NCI-H345 (cell line): ENCODE measurements around the gene HTT-AS.
"Not testable (repeated sequence)": the region's sequence is repeated elsewhere in the genome, so short reads cannot be mapped to it uniquely, and the experiment has no call there.

Experiments
- DNase-seq: peaks from one replicate; lab custom pipeline; 2025; lab: John Stamatoyannopoulos, UW

HTT-AS gene

DNA sequence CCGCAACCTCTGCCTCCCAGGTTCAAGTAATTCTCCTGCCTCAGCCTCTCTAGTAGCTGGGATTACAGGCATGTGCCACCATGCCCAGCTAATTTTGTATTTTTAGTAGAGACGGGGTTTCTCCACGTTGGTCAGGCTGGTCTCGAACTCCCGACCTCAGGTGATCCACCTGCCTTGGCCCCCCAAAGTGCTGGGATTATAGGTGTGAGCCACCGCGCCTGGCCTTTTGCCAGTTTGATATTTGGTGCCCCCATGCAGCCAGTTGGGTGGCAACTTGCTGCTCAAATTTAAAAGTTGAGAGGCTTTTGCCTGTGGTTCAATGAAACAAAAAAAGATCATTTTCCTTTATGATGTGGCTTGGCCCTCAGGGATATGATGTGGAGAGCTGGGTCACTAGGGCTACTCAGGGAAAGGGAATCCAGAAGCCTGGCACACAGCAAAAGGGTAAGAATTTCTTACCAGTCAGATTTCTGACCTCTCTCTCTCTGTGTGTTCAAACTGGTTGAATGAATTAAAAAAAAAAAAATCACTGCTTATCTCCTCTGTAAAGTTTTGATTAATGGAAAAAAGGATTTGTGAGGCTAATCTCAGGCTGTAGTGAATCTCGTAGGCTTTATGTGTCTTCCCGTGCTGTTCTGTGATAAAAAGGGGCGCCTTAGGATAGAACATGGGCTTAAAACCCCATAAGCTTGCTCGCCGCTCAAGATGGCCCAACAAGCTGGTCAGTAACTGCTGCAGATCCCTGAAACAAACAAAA lies 23.0 kb downstream of the HTT-AS start:
- DNase-seq, result not testable (repeated sequence)

DNA sequence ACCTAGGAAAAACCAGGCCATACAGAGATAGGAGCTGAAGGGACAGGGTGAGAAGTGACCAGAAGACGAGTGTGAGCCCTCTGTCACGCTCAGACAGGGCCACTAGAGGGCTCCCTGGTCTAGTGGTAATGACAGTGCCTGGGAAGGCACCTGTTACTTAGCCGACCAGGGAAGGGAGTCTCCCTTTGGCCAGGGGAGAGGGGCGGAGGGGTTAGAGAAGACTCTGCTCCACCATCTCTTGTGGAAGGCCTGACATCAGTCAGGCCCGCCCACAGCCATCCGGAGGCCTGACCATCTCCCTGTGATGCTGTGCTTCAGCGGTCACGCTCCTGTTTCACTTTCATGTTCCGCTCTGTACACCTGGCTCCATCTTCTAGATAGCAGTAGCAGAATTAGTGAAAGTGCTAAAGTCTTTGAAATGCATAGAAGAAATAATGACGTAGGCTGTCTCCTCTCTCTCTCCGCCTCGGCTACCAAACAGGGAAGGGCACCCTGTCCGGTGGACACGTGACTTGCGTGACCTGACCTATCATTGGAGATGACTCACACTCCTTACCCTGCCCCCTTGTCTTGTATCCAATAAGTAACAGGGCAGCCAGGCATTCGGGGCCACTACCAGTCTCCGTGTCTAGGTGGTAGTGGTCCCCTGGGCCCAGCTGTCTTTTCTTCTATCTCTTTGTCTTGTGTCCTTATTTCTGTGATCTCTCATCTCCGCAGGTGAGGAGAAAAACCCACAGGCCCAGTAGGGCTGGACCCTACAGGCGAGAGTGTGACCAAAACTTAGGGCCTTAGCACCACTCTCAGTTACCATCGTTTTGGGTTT lies 26.7 kb downstream of the HTT-AS start:
- DNase-seq, result peak; percentile 56

DNA sequence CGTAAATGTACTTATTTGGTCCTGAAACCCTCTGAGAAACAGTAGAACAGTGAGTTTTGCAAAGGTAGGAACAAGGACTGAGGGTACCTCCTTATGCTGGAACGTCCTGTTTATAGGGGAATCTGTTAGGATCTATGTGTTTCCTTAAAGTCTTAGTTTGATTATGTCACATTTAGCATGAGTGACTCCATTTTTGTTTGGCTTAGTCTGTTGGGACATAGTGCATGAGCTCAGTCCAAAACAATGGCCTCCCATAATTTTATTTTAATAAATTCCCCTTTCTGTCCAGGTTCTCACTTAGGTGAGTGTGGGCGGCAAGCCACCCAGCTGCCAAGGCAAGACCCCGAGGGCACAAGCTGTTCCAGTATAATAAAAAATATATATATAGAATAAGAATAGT lies 27.7 kb downstream of the HTT-AS start:
- DNase-seq, result no peak

DNA sequence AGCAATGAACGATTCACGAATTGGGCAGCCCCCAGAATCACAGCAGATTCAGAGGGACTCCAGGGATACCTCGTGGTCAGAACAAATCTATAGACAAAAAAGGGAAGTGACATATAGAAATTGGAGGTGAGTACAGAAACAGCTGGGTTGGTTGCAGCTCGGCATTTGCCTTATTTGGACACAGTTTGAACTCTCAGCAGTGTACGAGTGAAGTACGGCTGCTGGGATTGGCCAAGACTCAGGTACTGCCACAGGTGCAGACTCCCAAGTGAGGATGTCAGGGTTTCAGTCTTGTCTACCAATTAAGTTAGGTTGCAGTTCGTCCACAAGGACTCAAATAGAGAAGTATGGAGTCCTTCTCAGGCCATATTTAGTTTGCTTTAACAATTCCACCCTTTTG lies 28.2 kb downstream of the HTT-AS start:
- DNase-seq, result no peak

DNA sequence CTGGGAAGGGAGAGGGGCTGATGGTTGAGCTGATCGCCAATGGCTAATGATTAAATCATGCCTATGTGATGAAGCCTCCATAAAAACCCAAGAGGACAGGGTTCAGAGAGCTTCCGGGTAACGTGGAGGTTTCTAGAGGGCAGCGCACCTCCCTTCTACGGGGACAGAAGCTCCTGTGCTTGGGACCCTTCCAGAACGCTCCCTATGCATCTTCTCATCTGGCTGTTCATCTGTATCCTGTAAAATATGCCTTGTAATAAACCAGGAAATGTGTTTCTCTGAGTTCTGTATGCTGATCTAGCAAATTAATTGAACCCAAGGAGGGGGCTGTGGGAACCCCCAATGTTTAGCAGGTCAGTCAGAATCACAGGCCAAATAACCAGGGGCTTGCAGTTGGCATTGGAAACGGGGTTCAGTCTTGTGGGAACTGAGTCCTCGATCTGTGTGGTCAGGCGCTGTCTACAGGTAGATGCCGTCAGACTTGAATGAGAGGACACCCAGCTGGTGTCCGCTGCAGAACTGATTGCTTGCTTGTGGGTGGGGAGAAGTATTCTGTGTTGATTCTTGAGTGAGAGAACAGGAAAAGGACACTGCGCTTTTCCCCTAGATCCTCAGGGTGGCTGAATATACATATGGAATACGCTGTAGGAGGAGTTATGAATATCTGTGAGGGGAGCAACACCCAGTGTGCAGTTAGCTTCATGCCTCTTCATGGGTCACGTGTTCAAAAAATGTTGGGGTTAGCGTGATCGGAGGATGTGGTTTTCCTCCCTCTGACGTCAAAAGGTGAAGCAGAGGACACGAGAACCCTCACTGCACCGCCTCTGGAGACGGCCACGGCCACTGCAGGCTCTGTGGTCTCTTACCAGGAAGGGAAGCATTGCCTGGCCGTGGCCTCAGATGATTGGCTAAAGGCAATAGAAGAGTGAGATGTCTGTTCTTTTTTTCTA lies 29.2 kb downstream of the HTT-AS start:
- no peak for DNase-seq

DNA sequence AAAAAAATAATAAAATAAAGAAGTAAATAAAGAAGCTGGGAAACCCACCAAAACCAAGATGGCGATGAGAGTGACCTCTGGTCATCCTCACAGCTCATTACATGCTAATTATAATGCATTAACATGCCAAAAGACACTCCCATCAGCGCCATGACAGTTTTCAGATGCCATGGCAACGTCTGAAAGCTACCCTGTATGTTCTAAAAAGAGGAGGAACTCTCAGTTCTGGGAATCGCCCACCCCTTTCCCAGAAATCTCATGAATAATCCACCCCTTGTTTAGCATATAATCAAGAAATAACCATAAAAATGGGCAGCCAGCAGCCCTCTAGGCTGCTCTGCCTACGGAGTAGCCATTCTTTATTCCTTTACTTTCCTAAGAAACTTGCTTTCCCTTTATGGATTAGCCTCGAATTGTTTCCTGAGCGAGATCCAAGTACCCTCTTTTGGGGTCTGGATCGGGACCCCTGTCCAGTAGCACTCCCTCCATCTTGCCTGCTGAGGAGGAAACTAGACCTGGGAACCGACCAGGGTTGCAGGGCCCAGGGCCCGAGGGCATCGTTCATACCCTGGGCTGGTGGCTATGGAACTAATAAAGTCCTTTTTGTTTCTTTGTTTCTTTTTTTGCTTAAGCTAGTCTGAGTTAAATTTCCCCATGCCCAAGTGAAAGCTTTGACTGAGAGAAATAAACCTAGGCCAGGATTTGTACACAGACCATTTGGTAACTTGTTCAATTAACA lies 30.9 kb downstream of the HTT-AS start:
- DNase-seq, result no peak

DNA sequence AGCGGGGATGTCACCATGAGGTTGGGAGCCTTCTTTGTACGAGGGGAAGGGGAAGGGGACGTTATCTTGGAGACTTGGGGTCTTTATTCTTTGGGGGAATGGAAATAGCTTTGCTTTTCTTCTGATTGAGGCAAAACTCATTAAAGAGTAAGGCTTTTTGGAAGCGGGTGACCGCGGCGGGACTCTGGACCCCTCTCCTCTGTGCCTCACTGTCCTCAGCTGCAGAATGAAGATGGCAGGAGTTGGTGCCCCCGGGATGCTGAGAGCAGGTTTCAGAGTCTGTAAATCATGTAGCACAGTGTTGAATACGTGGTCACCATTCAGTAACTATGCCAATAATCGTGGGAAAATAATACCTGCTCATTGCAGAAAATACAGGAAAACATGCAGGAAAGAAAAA lies 32.1 kb downstream of the HTT-AS start:
- DNase-seq, result no peak

DNA sequence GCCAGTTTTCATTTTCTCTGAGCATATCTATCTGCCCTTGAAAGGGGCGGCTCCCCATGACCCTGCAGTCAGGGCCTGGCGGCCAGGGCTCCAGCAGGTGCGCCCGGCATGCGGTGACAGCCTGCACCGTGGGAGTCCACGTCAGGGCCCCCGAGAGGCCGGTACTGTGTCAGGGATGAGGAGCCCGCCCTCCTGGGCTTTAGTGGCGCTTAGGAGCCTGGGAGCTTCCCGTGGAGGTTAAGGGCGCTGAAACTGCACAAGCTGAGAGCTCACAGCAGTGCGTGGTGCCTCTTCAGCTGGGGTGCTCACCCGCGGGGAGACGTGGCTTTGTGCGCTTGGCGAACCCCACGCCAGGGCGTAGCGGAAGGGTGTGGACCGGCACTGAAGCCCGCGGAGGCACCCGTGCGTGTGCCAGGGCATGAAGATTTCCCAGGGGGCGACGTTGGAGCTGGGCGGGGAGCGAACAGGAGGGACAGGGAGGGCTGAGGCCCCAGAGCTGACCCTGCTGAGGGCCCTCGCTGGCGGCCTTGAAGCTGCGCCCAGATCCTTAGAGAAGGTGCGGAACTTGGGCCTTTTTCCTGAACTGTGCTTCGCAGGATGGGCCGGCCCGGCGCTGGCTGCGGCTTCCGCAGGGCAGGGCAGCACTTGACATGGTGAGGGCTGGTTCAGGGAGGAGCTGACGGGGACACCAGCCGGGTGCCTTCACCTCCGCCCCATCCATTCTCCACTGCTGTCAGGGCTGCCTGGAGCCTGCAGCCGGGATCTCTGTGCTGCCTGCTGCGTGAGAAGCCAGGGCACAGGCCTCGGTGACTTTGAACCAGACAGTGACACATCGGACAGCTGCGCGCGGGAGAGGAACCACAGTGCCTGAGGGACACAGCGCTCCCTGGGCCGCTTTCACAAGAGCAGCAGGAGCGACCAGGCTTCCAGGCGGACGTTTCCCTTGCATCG lies 32.9 kb downstream of the HTT-AS start:
- no peak for DNase-seq

DNA sequence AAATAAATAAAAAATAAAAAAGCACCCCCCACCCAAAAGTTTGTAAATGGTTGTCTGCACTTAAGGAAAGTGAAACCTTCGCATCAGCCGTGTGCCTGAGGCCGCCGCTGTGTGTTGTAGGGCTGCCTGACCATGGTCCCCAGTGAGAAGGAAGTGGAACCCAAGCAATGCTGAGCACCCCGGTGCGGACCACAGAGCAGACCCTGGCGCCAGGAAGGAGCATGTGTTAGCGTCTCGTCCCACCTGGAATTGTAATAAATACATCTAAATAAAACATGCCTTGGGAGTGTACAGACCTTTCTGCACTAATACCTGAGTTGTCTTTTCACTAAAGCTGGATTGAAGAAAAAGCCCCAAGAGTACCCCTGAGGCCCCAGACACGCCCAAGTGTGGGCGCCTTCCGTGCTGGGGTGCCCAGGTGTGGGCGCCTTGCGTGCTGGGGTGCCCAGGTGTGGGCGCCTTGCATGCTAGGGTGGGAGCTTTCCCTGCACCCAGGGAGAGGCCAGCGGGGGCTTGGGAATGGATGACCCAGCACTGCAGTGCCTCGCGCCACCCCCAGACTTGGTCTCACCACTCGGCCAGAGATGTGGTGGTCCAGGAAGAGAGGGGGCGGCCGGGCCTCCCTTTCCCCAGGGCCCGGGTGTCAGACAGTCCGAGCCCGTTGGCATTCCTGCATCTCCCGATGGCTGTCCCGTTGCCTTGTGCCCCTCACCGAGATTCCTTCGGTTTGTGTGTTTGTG lies 33.7 kb downstream of the HTT-AS start:
- DNase-seq, result no peak

DNA sequence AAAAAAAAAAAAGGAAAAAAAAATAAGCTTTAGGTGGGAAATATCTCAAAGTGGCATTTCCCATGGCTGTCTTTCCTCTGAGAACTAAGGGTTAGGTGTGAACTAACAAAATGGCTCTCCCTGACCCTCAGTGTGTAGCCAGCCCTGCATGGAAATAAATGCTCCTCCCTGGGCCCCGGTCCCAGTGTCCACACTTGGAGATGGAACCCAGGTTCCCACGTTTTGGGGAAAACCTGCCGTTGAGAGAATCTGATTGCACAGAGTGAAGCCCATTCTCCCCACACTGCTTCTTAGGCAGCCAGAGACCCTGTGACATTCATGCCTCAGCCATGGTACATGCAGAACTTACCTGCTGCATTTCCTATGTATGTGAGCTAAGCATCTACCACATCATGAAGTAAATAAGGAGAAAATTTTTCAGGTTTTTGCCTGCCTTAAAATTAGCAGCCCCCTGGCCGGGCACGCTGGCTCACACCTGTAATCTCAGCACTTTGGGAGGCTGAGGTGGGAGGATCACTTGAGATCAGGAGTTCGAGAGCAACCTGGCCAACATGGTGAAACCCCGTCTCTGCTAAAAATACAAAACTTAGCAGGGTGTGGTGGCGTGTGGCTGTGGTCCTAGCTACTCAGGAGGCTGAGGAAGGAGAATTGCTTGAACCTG lies 34.5 kb downstream of the HTT-AS start:
- DNase-seq, result no peak

DNA sequence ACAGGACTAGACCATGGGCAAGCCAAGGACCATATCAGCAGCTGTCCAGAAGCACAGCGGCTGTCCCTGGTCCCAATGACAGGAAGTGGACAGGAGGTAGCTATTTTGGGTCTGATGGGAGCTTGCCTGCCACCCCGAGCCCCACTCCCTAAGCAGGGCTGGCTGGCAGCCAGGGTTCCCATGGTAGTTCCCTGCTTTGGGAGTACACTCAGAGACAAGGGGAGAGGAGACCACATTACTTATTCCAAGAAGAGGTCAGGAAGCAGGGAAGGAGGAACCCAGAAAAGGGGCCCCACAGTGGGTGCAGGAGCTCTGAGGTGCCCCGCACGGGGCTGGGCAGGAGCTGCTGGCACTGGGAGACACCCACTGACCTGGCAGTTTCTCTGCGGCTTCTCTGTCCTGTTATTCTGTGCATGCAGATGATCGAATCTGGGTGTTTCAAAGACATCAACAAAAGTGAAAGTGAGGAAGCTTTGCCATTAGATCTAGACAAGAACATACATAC lies 36.3 kb downstream of the HTT-AS start:
- no peak for DNase-seq

DNA sequence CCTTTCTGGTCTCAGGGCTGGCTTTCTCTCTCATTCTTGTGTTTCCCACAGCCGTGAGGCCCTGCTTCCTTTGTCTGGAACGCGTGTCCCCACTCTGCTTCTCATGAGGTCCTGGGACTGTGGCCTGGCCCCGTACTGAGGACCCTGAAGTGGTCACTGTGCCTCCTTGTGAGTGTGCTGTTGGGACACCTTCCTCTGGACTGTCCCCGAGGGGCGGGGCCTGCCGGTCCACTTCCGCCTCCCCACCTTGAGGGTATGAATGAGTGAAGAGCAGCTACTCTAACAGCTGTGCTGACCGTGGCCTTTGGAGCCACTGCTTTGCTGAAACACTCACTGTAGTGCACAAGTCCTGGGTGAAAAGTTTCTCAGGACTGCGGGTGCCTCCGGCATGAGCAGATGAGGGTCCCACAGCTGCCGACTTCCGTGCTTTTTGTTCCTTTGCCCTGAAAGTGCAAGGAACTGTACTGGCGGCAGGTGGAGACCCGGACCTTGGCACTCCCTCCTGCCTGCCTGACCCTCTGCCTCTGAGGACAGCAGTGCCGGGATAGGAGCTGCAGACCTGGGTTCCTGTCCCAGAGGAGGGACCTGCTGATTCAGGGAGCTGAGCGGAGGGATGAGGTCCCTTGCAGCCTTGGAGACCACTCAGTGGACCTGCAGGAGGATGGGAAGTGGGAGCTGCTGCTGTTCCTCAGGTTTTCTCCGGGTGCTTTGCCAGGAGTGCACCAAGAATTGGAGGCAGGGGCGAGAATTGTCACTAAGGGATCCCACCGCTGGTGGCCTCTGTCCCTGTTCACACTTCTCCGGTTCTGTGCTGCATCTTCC lies 38.0 kb downstream of the HTT-AS start:
- DNase-seq, result no peak

DNA sequence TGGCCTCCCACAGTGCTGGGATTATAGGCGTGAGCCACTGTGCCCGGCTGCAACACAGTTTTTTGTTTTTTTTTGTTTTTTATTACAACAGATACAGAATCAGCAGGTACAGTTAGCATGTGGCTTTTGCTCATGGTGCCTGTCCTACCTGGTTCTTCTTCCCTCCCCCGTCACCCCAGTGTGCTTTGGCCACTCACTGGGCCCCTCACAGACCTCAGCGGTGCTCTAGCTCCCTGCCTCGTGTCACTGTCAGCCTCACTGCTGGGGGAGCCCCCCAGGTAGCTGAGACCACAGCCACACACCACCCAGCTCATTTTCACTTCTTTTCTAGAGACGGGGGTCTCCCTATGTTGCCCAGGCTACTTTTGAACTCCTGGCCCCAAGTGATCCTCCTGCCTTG lies 38.7 kb downstream of the HTT-AS start:
- DNase-seq, result no peak

DNA sequence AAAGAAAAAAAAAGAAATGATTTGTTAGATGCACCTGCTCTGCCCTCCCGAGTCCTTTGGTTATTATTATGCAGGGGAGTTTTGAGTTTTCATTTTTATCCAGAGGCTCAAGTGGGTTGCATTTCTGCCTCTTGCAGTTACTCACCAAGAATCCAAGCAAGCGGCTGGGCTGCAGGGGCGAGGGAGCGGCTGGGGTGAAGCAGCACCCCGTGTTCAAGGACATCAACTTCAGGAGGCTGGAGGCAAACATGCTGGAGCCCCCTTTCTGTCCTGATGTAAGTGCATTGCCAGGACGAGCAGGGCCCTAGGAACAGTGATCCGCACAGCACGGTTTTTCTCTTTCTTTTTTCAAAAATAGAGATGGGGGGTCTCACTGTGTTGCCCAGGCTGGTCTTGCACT lies 39.1 kb downstream of the HTT-AS start:
- no peak for DNase-seq

DNA sequence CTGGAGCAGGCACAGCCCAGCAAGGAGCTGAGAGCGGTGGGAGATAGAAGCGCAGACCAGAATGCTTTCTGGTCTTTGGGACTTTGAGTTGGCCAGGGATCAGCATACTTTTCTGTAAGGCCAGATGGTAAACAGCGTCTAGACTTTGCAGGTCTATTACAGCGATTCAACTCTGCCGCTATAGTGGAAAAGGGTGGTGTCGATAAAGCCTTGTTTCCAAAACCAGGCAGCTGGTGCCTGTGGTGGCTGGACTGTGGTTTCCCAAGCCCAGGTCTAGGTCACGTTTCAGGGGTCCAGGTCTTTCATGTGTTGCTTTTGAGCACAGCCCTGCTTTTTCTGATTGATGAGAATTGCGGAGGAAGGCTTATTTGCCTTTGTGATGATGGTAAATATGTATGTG lies 40.1 kb downstream of the HTT-AS start:
- DNase-seq, result no peak

DNA sequence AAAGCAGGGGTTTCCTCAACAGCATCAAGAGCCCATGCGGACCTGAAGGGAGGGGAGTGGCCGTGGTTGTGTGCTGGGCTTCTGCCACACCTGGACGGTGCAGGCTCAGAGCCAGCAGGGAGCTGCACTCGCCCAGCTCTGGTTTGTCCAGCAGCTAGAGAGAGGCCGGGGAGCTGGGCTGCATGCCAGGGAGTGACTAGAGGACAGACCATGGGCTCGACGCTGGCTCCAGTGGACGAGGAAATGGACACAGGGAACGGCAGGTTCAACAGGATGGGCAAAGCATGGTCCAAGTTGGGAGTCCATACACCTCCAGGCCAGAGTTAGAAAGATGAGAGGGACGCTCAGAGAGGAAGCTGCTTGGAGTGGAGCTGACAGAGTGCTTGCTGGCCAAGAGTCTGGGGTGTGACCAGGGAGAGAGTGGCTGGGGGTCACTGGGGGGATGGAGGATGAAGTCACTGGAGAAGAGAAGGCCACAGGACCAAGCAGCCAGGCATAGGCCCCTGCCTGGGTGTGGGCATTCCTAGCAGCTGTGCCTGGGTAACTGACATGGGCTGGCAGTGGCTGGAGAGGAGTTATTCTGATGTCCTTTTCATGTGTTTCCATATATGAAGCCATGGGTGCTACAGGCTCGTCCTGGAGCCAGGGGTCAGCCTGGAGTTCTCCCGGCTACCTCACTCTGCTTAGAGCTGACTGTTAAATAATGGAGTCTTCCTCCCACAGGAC lies 42.8 kb downstream of the HTT-AS start:
- no peak for DNase-seq

DNA sequence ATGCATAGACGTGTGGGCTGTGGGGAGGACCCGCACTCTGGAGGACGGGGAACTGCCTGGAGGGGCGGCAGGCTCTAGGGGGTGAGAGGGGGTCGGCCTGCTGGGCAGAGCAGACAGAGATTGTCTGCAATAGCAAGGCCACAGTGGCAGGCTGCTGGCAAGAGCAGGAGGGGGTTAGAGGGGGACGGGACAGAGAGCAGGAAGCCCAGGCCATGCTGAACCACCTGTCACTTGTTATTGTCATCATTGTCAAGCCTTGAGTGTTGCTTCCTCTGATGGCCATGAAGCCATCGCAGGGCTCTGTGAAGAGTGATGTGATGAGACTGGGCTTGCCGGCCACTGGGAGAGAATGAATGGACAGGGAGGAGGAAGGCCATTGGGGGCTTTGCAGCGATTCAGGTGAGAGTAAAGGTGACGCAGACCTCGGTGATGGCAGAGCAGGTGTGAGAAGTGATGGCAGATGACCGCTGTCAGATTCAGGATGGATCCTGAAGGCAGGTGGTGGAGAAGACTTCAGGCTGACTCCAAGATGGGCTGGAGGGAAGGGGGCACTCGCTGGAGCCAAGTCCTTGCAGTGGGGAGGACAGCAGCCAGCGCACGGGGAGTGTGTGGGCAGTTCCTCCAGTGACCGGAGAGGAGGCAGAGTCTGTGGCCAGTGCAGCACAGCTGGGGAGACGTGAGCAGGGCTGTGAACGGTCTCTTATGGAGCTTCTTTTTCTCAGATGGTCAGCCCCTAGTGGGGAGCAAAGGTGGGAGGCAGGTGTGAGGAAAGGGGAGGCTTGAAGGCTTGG lies 43.6 kb downstream of the HTT-AS start:
- DNase-seq, result no peak
